Sigmoid colon (tissue), 7 donors: ENCODE results near the gene EIF4ENIF1. TPM values are rescaled to one million over a fixed set of nuclear protein-coding genes. Genes with fewer than 3 reads are reported as not detected.

Experiments
- DNase-seq: peaks from one replicate; pipeline ENCODE4 v3.0.0-alpha.2; 2019
- H3K27ac ChIP-seq, 4 donors: fragments of 200-600 bp; sonication (generic); one replicate each; pipeline ENCODE4 v1.5.1; 2016 to 2019; ENCODE audit warnings: mild to moderate bottlenecking in 1 of 4
- H3K27me3 ChIP-seq, 3 donors: fragments of 200-600 bp; sonication (generic); one replicate each; pipeline ENCODE4 v1.5.1; 2019; ENCODE audit warnings: mild to moderate bottlenecking in 1 of 3
- H3K36me3 ChIP-seq, 4 donors: fragments of 200-600 bp; sonication (generic); one replicate each; pipeline ENCODE4 v1.5.1; 2016 to 2019
- H3K4me1 ChIP-seq, 4 donors: fragments of 200-600 bp; sonication (generic); one replicate each; pipeline ENCODE4 v1.5.1; 2017 to 2019
- H3K4me3 ChIP-seq, 4 donors: fragments of 200-600 bp; sonication (generic); one replicate each; pipeline ENCODE4 v1.5.1; 2017 to 2019; ENCODE audit warnings: mild to moderate bottlenecking in 2 of 4, moderate library complexity in 1 of 4
- H3K9me3 ChIP-seq, 4 donors: fragments of 200-600 bp in 3 of 4; sonication (generic) in 3 of 4; one replicate each; pipeline versions ENCODE4 v1.5.1 to v1.6.1; 2013 to 2019
- CTCF ChIP-seq, 4 experiments: fragments of 450-650 bp in 3 of 4; fragments of 200-600 bp in 1 of 4; IDR thresholded peaks; one replicate each; pipeline ENCODE4 v1.5.1; 2016 to 2019; ENCODE audit warnings: antibody characterized with exemption in 4 of 4, mild to moderate bottlenecking in 3 of 4, moderate library complexity in 2 of 4
- EP300 ChIP-seq, 4 donors: sonication (generic); formaldehyde crosslinking; IDR thresholded peaks; one replicate each; pipeline ENCODE4 v1.6.1; 2017; ENCODE audit warnings: antibody characterized with exemption in 4 of 4
- POLR2A ChIP-seq, 2 donors: fragments of 450-650 bp; IDR thresholded peaks; one replicate each; pipeline ENCODE4 v1.6.1; 2016; ENCODE audit warnings: antibody characterized with exemption in 2 of 2, mild to moderate bottlenecking in 2 of 2, moderate library complexity in 2 of 2
- POLR2AphosphoS5 ChIP-seq, 4 donors: sonication (generic); formaldehyde crosslinking; IDR thresholded peaks; one replicate each; pipeline ENCODE4 v1.6.1; 2017; ENCODE audit warnings: antibody characterized with exemption in 4 of 4
- WGBS, 2 donors: extraction: QIAGEN DNeasy Blood & Tissue Kit; methylation state at CpG; one replicate each; pipeline ENCODE4 v1.1.7; 2013; 5-methylcytosine and 5-hydroxymethylcytosine counted together
- intact Hi-C: fragments of 100-400 bp; cut with DNase I; formaldehyde crosslinking; loops from one replicate; pipeline ENCODE4 v1.15.1; 2023
- polyA plus RNA-seq, 3 donors: library from polyadenylated mRNA; stranded (reverse); fragments of 200-250 nt; gene quantifications; one replicate each; pipeline ENCODE4 v1.2.3, GENCODE V29; 2013
- total RNA-seq, 4 donors: library from RNA; depleted of rRNA; stranded (reverse); fragments of >200 nt; gene quantifications; one replicate each; pipeline ENCODE4 v1.1.0, GENCODE V29; 2016
- donor health status: healthy with polysubstance abuse.
- donor health status: Bipolar disorder and iron deficiency.
- donor health status: healthy.

Gene EIF4ENIF1
- total and polyA plus RNA-seq, 7 donors: 5.5 to 23.8 (median 16.6) TPM

- 91 to 93% methylated on average over 3 of the region's 3 CpGs for WGBS, 2 donors
- H3K27me3 ChIP-seq: no peaks in the 10 kb centered on the region
- intact Hi-C loops: loop anchor here (10.0 kb wide), 1 partner anchor 64 kb away; no protein-coding TSS in a partner anchor
- DNase-seq: no peak
- no peak for TF ChIP-seq CTCF (IDR thresholded peaks at IDR 0.05)
- no peak for TF ChIP-seq POLR2A (IDR thresholded peaks at IDR 0.05)
- TF ChIP-seq EP300 (IDR thresholded peaks at IDR 0.05): no peak
- no peak for TF ChIP-seq POLR2AphosphoS5 (IDR thresholded peaks at IDR 0.05)
- peaks cover 0 to 69% (median 12%) of the 10 kb centered on the region in 4 donors for H3K36me3 ChIP-seq
- no peak overlapping the region for H3K27ac ChIP-seq
- peaks cover 0 to 8% (median 3%) of the 10 kb centered on the region in 4 donors for H3K4me1 ChIP-seq
- no peaks in the 10 kb centered on the region for H3K9me3 ChIP-seq
- H3K4me3 ChIP-seq: no peak overlapping the region
Measured at GRCh38 chr22:31481129-31481528, 8.5 kb downstream of the EIF4ENIF1 start.

DNA sequence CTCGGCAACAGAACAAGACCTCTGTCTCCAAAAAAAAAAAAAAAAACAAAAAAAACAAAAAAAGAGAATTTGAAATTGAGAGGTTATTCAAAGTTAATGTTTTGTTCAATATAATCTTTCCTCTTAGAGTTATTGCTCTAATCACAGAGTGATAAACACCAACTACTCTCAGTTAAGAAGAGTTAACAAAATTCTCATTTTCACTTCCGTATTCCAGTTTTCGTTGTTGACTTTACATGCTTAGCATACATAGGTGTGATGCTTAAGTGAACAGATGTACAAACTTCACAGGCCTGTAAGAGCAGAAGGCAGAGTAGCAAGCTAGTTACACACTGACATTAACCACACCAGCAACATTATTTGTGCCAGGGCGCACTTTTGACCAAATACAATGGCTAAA is 12.3 kb downstream of the EIF4ENIF1 start:
- H3K36me3 ChIP-seq: peaks cover 0 to 34% (median 12%) of the 10 kb centered on the region in 4 donors
- no peak overlapping the region for H3K4me3 ChIP-seq
- no peaks in the 10 kb centered on the region for H3K9me3 ChIP-seq
- intact Hi-C loops: no loop called here
- TF ChIP-seq POLR2A (IDR thresholded peaks at IDR 0.05): no peak
- TF ChIP-seq POLR2AphosphoS5 (IDR thresholded peaks at IDR 0.05): no peak
- no peak for TF ChIP-seq EP300 (IDR thresholded peaks at IDR 0.05)
- TF ChIP-seq CTCF (IDR thresholded peaks at IDR 0.05): no peak
- peaks cover 0 to 20% (median 8%) of the 10 kb centered on the region in 4 donors for H3K4me1 ChIP-seq
- no peaks in the 10 kb centered on the region for H3K27me3 ChIP-seq
- DNase-seq: no peak
- 22 to 56% methylated on average over 4 of the region's 4 CpGs for WGBS, 2 donors
- no peak overlapping the region for H3K27ac ChIP-seq

- Histone ChIP-seq H3K4me1 (peaks cover 0 to 21% (median 8%) of the 10 kb centered on the region in 4 donors), H3K4me3 (no peak overlapping the region), H3K27me3 (no peaks in the 10 kb centered on the region), H3K9me3 (no peaks in the 10 kb centered on the region), H3K36me3 (peaks cover 0 to 31% (median 3%) of the 10 kb centered on the region in 4 donors), H3K27ac (no peak overlapping the region)
- TF ChIP-seq EP300 (IDR thresholded peaks at IDR 0.05): no peak
- TF ChIP-seq POLR2A (IDR thresholded peaks at IDR 0.05): no peak
- no peak for TF ChIP-seq POLR2AphosphoS5 (IDR thresholded peaks at IDR 0.05)
- TF ChIP-seq CTCF (IDR thresholded peaks at IDR 0.05): no peak
- 90 to 94% methylated on average over 3 of the region's 3 CpGs for WGBS, 2 donors
- intact Hi-C loops: no loop called here
- no peak for DNase-seq
Measured at GRCh38 chr22:31475800-31476199, 13.8 kb downstream of the EIF4ENIF1 start.

DNA sequence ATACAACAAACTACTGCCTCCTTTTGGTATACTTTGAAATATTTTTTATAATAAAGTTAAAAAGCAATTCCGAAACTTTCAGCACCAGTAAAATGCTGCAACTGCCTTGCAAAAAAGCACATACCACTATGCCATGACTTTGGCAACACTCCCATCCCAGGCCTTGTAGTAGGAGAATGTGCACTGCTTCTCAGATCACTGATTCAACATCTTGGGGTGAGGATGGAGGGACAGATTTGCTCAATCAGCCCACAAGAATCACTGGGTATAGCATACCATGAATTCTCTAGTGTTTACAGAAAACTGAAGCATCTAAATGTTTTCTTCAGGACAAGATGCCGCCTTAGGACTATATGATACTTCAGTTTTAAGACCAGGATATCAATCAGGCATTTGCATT is 14.9 kb downstream of the EIF4ENIF1 start:
- intact Hi-C loops: no loop called here
- no peaks in the 10 kb centered on the region for H3K27me3 ChIP-seq
- peaks cover 0 to 21% (median 8%) of the 10 kb centered on the region in 4 donors for H3K4me1 ChIP-seq
- TF ChIP-seq POLR2AphosphoS5 (IDR thresholded peaks at IDR 0.05): no peak
- TF ChIP-seq EP300 (IDR thresholded peaks at IDR 0.05): no peak
- no peak for TF ChIP-seq CTCF (IDR thresholded peaks at IDR 0.05)
- TF ChIP-seq POLR2A (IDR thresholded peaks at IDR 0.05): no peak
- no peak overlapping the region for H3K27ac ChIP-seq
- DNase-seq: no peak
- peaks cover 0 to 31% (median 0%) of the 10 kb centered on the region in 4 donors for H3K36me3 ChIP-seq
- H3K4me3 ChIP-seq: no peak overlapping the region
- H3K9me3 ChIP-seq: no peaks in the 10 kb centered on the region
- 98 to 99% methylated on average over 2 of the region's 2 CpGs for WGBS, 2 donors

DNA sequence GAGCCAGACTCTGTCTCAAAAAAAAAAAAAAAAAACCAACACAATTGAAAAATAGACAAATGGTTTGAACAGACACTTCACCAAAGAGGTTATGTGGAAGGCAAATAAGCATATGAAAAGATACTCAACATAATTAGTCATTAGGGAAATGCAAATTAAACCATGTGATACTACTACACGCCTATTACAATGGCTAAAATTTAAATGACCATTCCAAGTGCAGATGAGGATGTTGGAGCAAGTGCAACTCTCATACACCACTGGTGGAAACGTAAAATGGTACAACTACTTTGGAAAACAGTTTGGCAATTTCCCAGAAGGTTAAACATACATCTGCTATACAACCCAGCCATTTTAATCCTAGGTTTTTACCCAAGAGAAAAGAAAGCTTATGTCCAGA is 24.3 kb downstream of the EIF4ENIF1 start:
- TF ChIP-seq EP300 (IDR thresholded peaks at IDR 0.05): no peak
- TF ChIP-seq POLR2AphosphoS5 (IDR thresholded peaks at IDR 0.05): no peak
- TF ChIP-seq CTCF (IDR thresholded peaks at IDR 0.05): no peak
- TF ChIP-seq POLR2A (IDR thresholded peaks at IDR 0.05): no peak
- intact Hi-C loops: no loop called here
- peaks cover 6 to 89% (median 34%) of the 10 kb centered on the region in 4 donors for H3K36me3 ChIP-seq
- 92 to 97% methylated on average over 2 of the region's 2 CpGs for WGBS, 2 donors
- H3K4me3 ChIP-seq: no peak overlapping the region
- H3K27me3 ChIP-seq: no peaks in the 10 kb centered on the region
- no peaks in the 10 kb centered on the region for H3K9me3 ChIP-seq
- DNase-seq: no peak
- H3K27ac ChIP-seq: no peak overlapping the region
- no peaks in the 10 kb centered on the region for H3K4me1 ChIP-seq
